ENCODE measurements around the gene SARS1. TPM values are rescaled to one million over a fixed set of nuclear protein-coding genes. Genes with fewer than 3 reads are reported as not detected.

SARS1 gene
- total and polyA plus RNA-seq, 9 donors: 83.7 to 317 (median 119) TPM

DNA sequence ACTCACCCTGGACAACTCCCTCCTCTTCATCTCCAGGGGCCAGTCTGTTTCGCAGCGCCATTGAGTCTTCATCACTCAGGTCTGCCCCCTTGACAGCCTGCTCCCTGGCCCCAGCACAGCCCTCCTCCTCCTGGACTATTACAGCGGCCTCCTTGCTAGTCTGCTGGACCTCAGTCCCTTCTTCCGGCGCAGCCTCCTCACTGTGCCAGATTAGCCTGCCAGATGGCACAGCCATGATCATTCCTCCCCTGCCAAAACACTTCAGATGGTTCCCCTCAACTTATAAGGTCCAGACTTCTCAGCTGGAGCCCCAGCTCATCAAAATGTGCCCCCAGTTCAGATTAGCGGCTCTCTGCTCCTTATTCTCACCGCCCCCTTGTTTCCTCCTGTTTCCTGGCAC is 28.7 kb downstream of the SARS1 start:
- TF ChIP-seq EP300 (IDR thresholded peaks at IDR 0.05) (no peak), CTCF (IDR thresholded peaks at IDR 0.05) (no peak), POLR2A (IDR thresholded peaks at IDR 0.05) (no peak)
- no peak overlapping the region for H3K27ac ChIP-seq
- peaks cover 14% of the 10 kb centered on the region for H3K4me1 ChIP-seq (ENCODE audit: insufficient read depth)
- whole genome bisulfite sequencing, 3 donors: 3 to 14% (median 10%) methylated on average over 7 of the region's 7 CpGs
- no peak overlapping the region for H3K4me3 ChIP-seq
- H3K27me3 ChIP-seq: no peaks in the 10 kb centered on the region
- H3K36me3 ChIP-seq: no peaks in the 10 kb centered on the region
- peak in 2 of 5 donors; percentile 38 to 69 for DNase-seq
- intact Hi-C loops (cut with DNase I): no loop called here
- H3K9me3 ChIP-seq: no peaks in the 10 kb centered on the region

GRCh38 chr1:109243221-109243620 is 29.5 kb downstream of the SARS1 start:
- intact Hi-C loops (cut with DNase I): no loop called here
- WGBS, 3 donors: 64 to 71% (median 68%) methylated on average over 5 of the region's 5 CpGs
- Histone ChIP-seq H3K4me1 (ENCODE audit: insufficient read depth) (peaks cover 14% of the 10 kb centered on the region), H3K27ac (no peak overlapping the region), H3K27me3 (no peaks in the 10 kb centered on the region), H3K4me3 (no peak overlapping the region), H3K9me3 (no peaks in the 10 kb centered on the region), H3K36me3 (no peaks in the 10 kb centered on the region)
- DNase-seq: no peak
- TF ChIP-seq POLR2A (IDR thresholded peaks at IDR 0.05) (no peak), EP300 (IDR thresholded peaks at IDR 0.05) (no peak), CTCF (IDR thresholded peaks at IDR 0.05) (no peak)

GRCh38 chr1:109243860-109244552 is 30.3 kb downstream of the SARS1 start:
- Histone ChIP-seq H3K36me3 (no peaks in the 10 kb centered on the region), H3K4me3 (no peak overlapping the region), H3K9me3 (no peaks in the 10 kb centered on the region), H3K27ac (no peak overlapping the region), H3K27me3 (no peaks in the 10 kb centered on the region), H3K4me1 (ENCODE audit: insufficient read depth) (peaks cover 14% of the 10 kb centered on the region)
- no peak for DNase-seq
- 83 to 88% (median 84%) methylated on average over 8 of the region's 8 CpGs for WGBS, 3 donors
- no peak for TF ChIP-seq CTCF (IDR thresholded peaks at IDR 0.05)
- no peak for TF ChIP-seq POLR2A (IDR thresholded peaks at IDR 0.05)
- no peak for TF ChIP-seq EP300 (IDR thresholded peaks at IDR 0.05)
- intact Hi-C loops (cut with DNase I): no loop called here

DNA sequence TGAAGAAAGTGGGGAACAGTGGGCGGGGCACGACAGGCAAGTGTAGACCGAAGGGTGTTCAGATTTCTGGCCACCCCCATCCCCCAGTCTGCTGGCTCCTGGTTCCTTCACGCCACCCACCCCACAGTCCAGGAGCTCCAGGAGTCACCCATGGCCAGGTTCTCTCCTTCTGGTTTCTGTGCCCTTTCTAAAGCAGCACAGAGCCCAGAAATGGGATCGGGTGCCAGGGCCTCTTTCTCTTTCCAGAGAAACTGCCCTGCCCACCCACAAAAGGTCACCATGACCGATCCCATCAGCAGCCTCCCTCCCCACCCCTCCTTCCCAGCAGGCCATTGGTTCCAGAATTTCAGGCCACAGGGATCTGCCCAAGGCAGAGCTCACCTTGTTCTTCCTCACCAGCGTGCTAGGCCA is 32.4 kb downstream of the SARS1 start:
- Histone ChIP-seq H3K9me3 (no peaks in the 10 kb centered on the region), H3K27ac (no peak overlapping the region), H3K4me3 (no peak overlapping the region), H3K4me1 (ENCODE audit: insufficient read depth) (peaks cover 14% of the 10 kb centered on the region), H3K36me3 (no peaks in the 10 kb centered on the region), H3K27me3 (no peaks in the 10 kb centered on the region)
- no peak for DNase-seq
- 70 to 71% (median 70%) methylated on average over 7 of the region's 7 CpGs for WGBS, 3 donors
- no peak for TF ChIP-seq CTCF (IDR thresholded peaks at IDR 0.05)
- TF ChIP-seq EP300 (IDR thresholded peaks at IDR 0.05): no peak
- intact Hi-C loops (cut with DNase I): no loop called here
